GM23338 (cell line): ENCODE results near the gene PTPN22. TPM values are rescaled to one million over a fixed set of nuclear protein-coding genes. Genes with fewer than 3 reads are reported as not detected.

Experiments used
- ATAC-seq: fragments of 200-7000 bp; cut with Tn5 transposase; 3 replicates; pipeline ENCODE4 v1.9.1; 2020
- DNase-seq: peaks from one replicate; pipeline ENCODE4 v3.0.0-alpha.2; 2015; ENCODE audit warnings: low spot score
- H2AFZ ChIP-seq: fragments of 200-600 bp; sonication (generic); 2 replicates; pipeline ENCODE4 v1.8.0; 2016; ENCODE audit warnings: antibody characterized with exemption, mild to moderate bottlenecking, moderate library complexity
- H3F3A ChIP-seq: fragments of 200-600 bp; sonication (generic); replicated peaks from 2 replicates; pipeline ENCODE4 v1.8.0; 2017; ENCODE audit warnings: antibody characterized with exemption, mixed run types, low read depth
- H3K27ac ChIP-seq: fragments of 200-600 bp; sonication (generic); 2 replicates; pipeline ENCODE4 v1.6.1; 2016; ENCODE audit warnings: low read depth
- H3K27me3 ChIP-seq: fragments of 200-600 bp; sonication (generic); 2 replicates; pipeline ENCODE4 v1.8.0; 2016; ENCODE audit warnings: mild to moderate bottlenecking, mixed run types, moderate library complexity; ENCODE audit not compliant: insufficient read depth
- H3K36me3 ChIP-seq: fragments of 200-600 bp; sonication (generic); 2 replicates; pipeline ENCODE4 v1.8.0; 2016; ENCODE audit warnings: mild to moderate bottlenecking; ENCODE audit not compliant: insufficient read depth
- H3K4me1 ChIP-seq: fragments of 200-600 bp; sonication (generic); 2 replicates; pipeline ENCODE4 v1.8.0; 2016; ENCODE audit warnings: mild to moderate bottlenecking, moderate library complexity; ENCODE audit not compliant: insufficient read depth
- H3K4me2 ChIP-seq: fragments of 200-600 bp; sonication (generic); 2 replicates; pipeline ENCODE4 v1.7.1; 2017; ENCODE audit warnings: mixed run types
- H3K4me3 ChIP-seq: fragments of 200-600 bp; sonication (generic); 2 replicates; pipeline ENCODE4 v1.6.1; 2016; ENCODE audit warnings: mixed run types
- H3K79me2 ChIP-seq: fragments of 200-600 bp; sonication (generic); replicated peaks from 2 replicates; pipeline ENCODE4 v1.8.0; 2017; ENCODE audit warnings: mild to moderate bottlenecking; ENCODE audit not compliant: insufficient read depth
- H3K9me2 ChIP-seq: fragments of 200-600 bp; sonication (generic); 2 replicates; pipeline ENCODE4 v1.8.0; 2017; ENCODE audit not compliant: insufficient read depth
- H4K20me1 ChIP-seq: fragments of 200-600 bp; sonication (generic); replicated peaks from 2 replicates; pipeline ENCODE4 v1.8.0; 2017; ENCODE audit warnings: mild to moderate bottlenecking; ENCODE audit not compliant: insufficient read depth
- H3K27ac Mint-ChIP-seq: 2 replicates; pipeline ENCODE4 v1.8.0; 2020; ENCODE audit warnings: inconsistent platforms, mild to moderate bottlenecking, moderate library complexity, mixed read lengths
- H3K27me3 Mint-ChIP-seq: 3 replicates; pipeline ENCODE4 v1.8.0; 2022; ENCODE audit warnings: low read depth, mild to moderate bottlenecking, moderate library complexity, mixed read lengths, inconsistent platforms; ENCODE audit not compliant: insufficient read depth, poor library complexity
- H3K36me3 Mint-ChIP-seq: 3 replicates; pipeline ENCODE4 v1.8.0; 2021; ENCODE audit warnings: low read depth, mild to moderate bottlenecking, inconsistent platforms, moderate library complexity, mixed read lengths
- H3K4me1 Mint-ChIP-seq: 3 replicates; pipeline ENCODE4 v1.8.0; 2020; ENCODE audit warnings: mild to moderate bottlenecking, inconsistent platforms, mixed read lengths
- H3K4me3 Mint-ChIP-seq: 3 replicates; pipeline ENCODE4 v1.8.0; 2021; ENCODE audit warnings: moderate library complexity, mild to moderate bottlenecking, inconsistent platforms, mixed read lengths
- H3K9me3 Mint-ChIP-seq: 3 replicates; pipeline ENCODE4 v1.8.0; 2020; ENCODE audit warnings: moderate library complexity, mild to moderate bottlenecking, inconsistent platforms, mixed read lengths
- JUNB ChIP-seq: IDR thresholded peaks from one replicate; pipeline ENCODE4 v1.6.1; 2016; ENCODE audit warnings: antibody characterized with exemption; ENCODE audit not compliant: unreplicated experiment
- ZNF331 ChIP-seq: fragments of 250-450 bp; sonication (Bioruptor Pico); IDR thresholded peaks from 2 replicates; pipeline ENCODE4 v1.5.0; 2020; ENCODE audit warnings: low read depth, mild to moderate bottlenecking, moderate library complexity
- polyA plus RNA-seq: library from polyadenylated mRNA; unstranded; fragments of >200 nt; fragmentation: Nextera tagmentation; extraction: Ambion mirVana; gene quantifications from 2 replicates; pipeline ENCODE4 v1.2.1, GENCODE V29; 2016
- total RNA-seq: library from RNA; depleted of rRNA; stranded (reverse); fragments of >200 nt; shearing (Covaris generic); gene quantifications from 2 replicates; pipeline ENCODE4 v1.2.3, GENCODE V29; 2014
- TF ChIP-seq, protein P1 (sequence below): fragments of 250-450 bp; sonication (Bioruptor Pico); IDR thresholded peaks from 2 replicates; pipeline ENCODE4 v1.5.0; 2020; ENCODE audit warnings: mild to moderate bottlenecking, moderate library complexity

The PTPN22 gene
- total and polyA plus RNA-seq, 2 experiments from 2014 or later: 0.08 TPM; not detected in 1

DNA sequence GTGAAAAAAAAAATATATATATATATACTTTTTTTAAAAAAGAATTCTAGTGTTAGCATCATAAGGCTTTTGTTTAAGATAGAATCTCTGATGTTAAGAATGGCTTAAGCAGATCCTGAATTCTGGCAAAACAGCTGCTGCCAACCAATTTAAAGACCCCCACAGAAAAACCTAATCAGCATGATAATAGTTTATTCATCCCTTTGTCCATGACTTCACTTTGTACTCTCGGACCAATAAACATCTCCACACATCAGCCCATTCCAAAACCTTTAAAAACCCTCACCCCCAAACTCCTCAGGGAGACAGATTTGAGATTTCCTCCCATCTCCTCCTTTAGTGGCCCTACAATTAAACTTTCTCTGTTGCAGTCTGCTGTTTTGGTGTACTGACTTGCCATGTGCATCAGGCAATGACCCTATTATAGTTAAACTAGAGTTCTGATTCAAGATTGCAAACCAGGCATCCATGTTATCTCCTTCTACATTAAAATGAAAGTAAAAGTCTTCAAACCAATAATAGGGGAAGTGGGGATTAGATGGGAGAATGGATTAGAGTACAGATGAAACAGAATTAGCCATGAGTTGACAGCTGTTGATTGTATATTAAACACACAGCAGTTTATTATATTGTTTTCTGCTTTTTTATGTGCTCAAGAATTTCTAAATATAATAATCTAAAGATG is 102.5 kb downstream of the PTPN22 start:
- H3K27ac Mint-ChIP-seq: peak overlapping the region; percentile 20
- ATAC-seq: peak; percentile 29; the same call in 2 of the 3 replicates

More for the DNA sequence above, 102.5 kb downstream of the PTPN22 start:
- H2AFZ ChIP-seq: no peak overlapping the region
- H3K27ac ChIP-seq: peak overlapping the region; percentile 8; the same call in 1 of the 2 replicates
- no peaks in the 10 kb centered on the region for H3K9me2 ChIP-seq
- Mint-ChIP-seq H3K4me1 (peaks cover 34% of the 10 kb centered on the region), H3K4me3 (peak overlapping the region; percentile 27; the same call in 2 of the 3 replicates), H3K9me3 (no peaks in the 10 kb centered on the region), H3K27me3 (no peaks in the 10 kb centered on the region), H3K36me3 (peaks cover 21% of the 10 kb centered on the region)
- H3K27me3 ChIP-seq: no peaks in the 10 kb centered on the region
- peaks cover 6% of the 10 kb centered on the region; the same call in 1 of the 2 replicates for H3K36me3 ChIP-seq
- no peaks in the 10 kb centered on the region for H4K20me1 ChIP-seq
- peak; percentile 17 for DNase-seq
- peak overlapping the region; percentile 12 for H3K4me2 ChIP-seq
- H3F3A ChIP-seq: no peaks in the 10 kb centered on the region
- H3K4me1 ChIP-seq: peaks cover 28% of the 10 kb centered on the region
- no peaks in the 10 kb centered on the region for H3K79me2 ChIP-seq
- TF ChIP-seq ZNF331 (CRISPR knock-in tag) (no peak), JUNB (no peak)
- TF ChIP-seq, protein P1, sequence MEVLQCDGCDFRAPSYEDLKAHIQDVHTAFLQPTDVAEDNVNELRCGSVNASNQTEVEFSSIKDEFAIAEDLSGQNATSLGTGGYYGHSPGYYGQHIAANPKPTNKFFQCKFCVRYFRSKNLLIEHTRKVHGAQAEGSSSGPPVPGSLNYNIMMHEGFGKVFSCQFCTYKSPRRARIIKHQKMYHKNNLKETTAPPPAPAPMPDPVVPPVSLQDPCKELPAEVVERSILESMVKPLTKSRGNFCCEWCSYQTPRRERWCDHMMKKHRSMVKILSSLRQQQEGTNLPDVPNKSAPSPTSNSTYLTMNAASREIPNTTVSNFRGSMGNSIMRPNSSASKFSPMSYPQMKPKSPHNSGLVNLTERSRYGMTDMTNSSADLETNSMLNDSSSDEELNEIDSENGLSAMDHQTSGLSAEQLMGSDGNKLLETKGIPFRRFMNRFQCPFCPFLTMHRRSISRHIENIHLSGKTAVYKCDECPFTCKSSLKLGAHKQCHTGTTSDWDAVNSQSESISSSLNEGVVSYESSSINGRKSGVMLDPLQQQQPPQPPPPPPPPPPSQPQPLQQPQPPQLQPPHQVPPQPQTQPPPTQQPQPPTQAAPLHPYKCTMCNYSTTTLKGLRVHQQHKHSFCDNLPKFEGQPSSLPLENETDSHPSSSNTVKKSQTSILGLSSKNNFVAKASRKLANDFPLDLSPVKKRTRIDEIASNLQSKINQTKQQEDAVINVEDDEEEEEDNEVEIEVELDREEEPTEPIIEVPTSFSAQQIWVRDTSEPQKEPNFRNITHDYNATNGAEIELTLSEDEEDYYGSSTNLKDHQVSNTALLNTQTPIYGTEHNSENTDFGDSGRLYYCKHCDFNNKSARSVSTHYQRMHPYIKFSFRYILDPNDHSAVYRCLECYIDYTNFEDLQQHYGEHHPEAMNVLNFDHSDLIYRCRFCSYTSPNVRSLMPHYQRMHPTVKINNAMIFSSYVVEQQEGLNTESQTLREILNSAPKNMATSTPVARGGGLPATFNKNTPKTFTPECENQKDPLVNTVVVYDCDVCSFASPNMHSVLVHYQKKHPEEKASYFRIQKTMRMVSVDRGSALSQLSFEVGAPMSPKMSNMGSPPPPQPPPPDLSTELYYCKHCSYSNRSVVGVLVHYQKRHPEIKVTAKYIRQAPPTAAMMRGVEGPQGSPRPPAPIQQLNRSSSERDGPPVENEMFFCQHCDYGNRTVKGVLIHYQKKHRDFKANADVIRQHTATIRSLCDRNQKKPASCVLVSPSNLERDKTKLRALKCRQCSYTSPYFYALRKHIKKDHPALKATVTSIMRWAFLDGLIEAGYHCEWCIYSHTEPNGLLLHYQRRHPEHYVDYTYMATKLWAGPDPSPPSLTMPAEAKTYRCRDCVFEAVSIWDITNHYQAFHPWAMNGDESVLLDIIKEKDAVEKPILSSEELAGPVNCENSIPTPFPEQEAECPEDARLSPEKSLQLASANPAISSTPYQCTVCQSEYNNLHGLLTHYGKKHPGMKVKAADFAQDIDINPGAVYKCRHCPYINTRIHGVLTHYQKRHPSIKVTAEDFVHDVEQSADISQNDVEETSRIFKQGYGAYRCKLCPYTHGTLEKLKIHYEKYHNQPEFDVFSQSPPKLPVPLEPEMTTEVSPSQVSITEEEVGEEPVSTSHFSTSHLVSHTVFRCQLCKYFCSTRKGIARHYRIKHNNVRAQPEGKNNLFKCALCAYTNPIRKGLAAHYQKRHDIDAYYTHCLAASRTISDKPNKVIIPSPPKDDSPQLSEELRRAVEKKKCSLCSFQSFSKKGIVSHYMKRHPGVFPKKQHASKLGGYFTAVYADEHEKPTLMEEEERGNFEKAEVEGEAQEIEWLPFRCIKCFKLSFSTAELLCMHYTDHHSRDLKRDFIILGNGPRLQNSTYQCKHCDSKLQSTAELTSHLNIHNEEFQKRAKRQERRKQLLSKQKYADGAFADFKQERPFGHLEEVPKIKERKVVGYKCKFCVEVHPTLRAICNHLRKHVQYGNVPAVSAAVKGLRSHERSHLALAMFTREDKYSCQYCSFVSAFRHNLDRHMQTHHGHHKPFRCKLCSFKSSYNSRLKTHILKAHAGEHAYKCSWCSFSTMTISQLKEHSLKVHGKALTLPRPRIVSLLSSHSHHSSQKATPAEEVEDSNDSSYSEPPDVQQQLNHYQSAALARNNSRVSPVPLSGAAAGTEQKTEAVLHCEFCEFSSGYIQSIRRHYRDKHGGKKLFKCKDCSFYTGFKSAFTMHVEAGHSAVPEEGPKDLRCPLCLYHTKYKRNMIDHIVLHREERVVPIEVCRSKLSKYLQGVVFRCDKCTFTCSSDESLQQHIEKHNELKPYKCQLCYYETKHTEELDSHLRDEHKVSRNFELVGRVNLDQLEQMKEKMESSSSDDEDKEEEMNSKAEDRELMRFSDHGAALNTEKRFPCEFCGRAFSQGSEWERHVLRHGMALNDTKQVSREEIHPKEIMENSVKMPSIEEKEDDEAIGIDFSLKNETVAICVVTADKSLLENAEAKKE (CRISPR knock-in tag): no peak
- no peak overlapping the region for H3K4me3 ChIP-seq
